Colon (tissue), 2 donors: ENCODE data around the gene MARCHF5.
"Not testable (repeated sequence)": the region's sequence is repeated elsewhere in the genome, so short reads cannot be mapped to it uniquely, and the experiment has no call there.

Source experiments
- FAIRE-seq: peaks from 2 replicates; lab custom pipeline; 2012; peaks lifted over from hg19 to GRCh38; lab: Jason Lieb, UNC
- donor health status: control.
- donor health status: control.

The MARCHF5 gene

GRCh38 chr10:92387289-92387940 is 96.4 kb downstream of the MARCHF5 start:
- FAIRE-seq: no peak

- not testable (repeated sequence) for FAIRE-seq
Measured at GRCh38 chr10:92393173-92393572, 102.2 kb downstream of the MARCHF5 start.

GRCh38 chr10:92395271-92395670 is 104.3 kb downstream of the MARCHF5 start:
- FAIRE-seq: no peak

- FAIRE-seq: not testable (repeated sequence)
Measured at GRCh38 chr10:92402234-92402633, 111.3 kb downstream of the MARCHF5 start.
